GM08714 (cell line): ENCODE measurements around the gene KLHL29.

Source experiments
- H3K4me3 ChIP-seq: fragments of 200-500 bp; sonication (Bioruptor generic); 2 replicates; pipeline ENCODE4 v1.5.1; 2014; ENCODE audit warnings: mild to moderate bottlenecking, low read length, inconsistent platforms
- ZNF274 ChIP-seq: IDR thresholded peaks from 2 replicates; pipeline ENCODE4 v1.6.1; 2012; ENCODE audit warnings: mild to moderate bottlenecking, low read depth, low read length

Gene KLHL29

GRCh38 chr2:23397478-23397877 is 12.5 kb downstream of the KLHL29 start:
- TF ChIP-seq ZNF274: no peak
- no peak overlapping the region for H3K4me3 ChIP-seq

- TF ChIP-seq ZNF274: no peak
- no peak overlapping the region for H3K4me3 ChIP-seq
These were observed 14.8 kb downstream of the KLHL29 start for GRCh38 chr2:23399674-23400261.

GRCh38 chr2:23400703-23401102 is 15.7 kb downstream of the KLHL29 start:
- TF ChIP-seq ZNF274: no peak
- H3K4me3 ChIP-seq: no peak overlapping the region

GRCh38 chr2:23401427-23402204 is 16.6 kb downstream of the KLHL29 start:
- TF ChIP-seq ZNF274: no peak
- no peak overlapping the region for H3K4me3 ChIP-seq

- H3K4me3 ChIP-seq: no peak overlapping the region
- no peak for TF ChIP-seq ZNF274
These were observed 17.3 kb downstream of the KLHL29 start for GRCh38 chr2:23402205-23402740.

GRCh38 chr2:23404426-23404825 is 19.4 kb downstream of the KLHL29 start:
- no peak overlapping the region; the same call in 1 of the 2 replicates for H3K4me3 ChIP-seq
- TF ChIP-seq ZNF274: no peak

GRCh38 chr2:23409248-23409647 is 24.3 kb downstream of the KLHL29 start:
- TF ChIP-seq ZNF274: no peak
- H3K4me3 ChIP-seq: no peak overlapping the region

- no peak overlapping the region for H3K4me3 ChIP-seq
- TF ChIP-seq ZNF274: no peak
These were observed 25.6 kb downstream of the KLHL29 start for GRCh38 chr2:23410596-23410995.

GRCh38 chr2:23411752-23412431 is 26.9 kb downstream of the KLHL29 start:
- TF ChIP-seq ZNF274: no peak
- H3K4me3 ChIP-seq: no peak overlapping the region

GRCh38 chr2:23412556-23413155 is 27.7 kb downstream of the KLHL29 start:
- TF ChIP-seq ZNF274: no peak

GRCh38 chr2:23413641-23414040 is 28.7 kb downstream of the KLHL29 start:
- no peak overlapping the region for H3K4me3 ChIP-seq
- no peak for TF ChIP-seq ZNF274

More at GRCh38 chr2:23412556-23413155, 27.7 kb downstream of the KLHL29 start:
- H3K4me3 ChIP-seq: no peak overlapping the region

- H3K4me3 ChIP-seq: no peak overlapping the region
- no peak for TF ChIP-seq ZNF274
These were observed 29.1 kb downstream of the KLHL29 start for GRCh38 chr2:23414106-23414505.

GRCh38 chr2:23414871-23415270 is 29.9 kb downstream of the KLHL29 start:
- no peak overlapping the region for H3K4me3 ChIP-seq
- no peak for TF ChIP-seq ZNF274

- no peak overlapping the region for H3K4me3 ChIP-seq
- TF ChIP-seq ZNF274: no peak
These were observed 32.3 kb downstream of the KLHL29 start for GRCh38 chr2:23417310-23417709.
